GM23338 (cell line): ENCODE data around the gene RAB29. TPM values are rescaled to one million over a fixed set of nuclear protein-coding genes. Genes with fewer than 3 reads are reported as not detected.
A peak's percentile ranks its signal among the peaks of the same experiment; 100 is the strongest.

ENCODE experiments used
- ATAC-seq: fragments of 200-7000 bp; cut with Tn5 transposase; 3 replicates; pipeline ENCODE4 v1.9.1; 2020
- DNase-seq: peaks from one replicate; pipeline ENCODE4 v3.0.0-alpha.2; 2015; ENCODE audit warnings: low spot score
- H2AFZ ChIP-seq: fragments of 200-600 bp; sonication (generic); 2 replicates; pipeline ENCODE4 v1.8.0; 2016; ENCODE audit warnings: antibody characterized with exemption, mild to moderate bottlenecking, moderate library complexity
- H3F3A ChIP-seq: fragments of 200-600 bp; sonication (generic); replicated peaks from 2 replicates; pipeline ENCODE4 v1.8.0; 2017; ENCODE audit warnings: antibody characterized with exemption, mixed run types, low read depth
- H3K27ac ChIP-seq: fragments of 200-600 bp; sonication (generic); 2 replicates; pipeline ENCODE4 v1.6.1; 2016; ENCODE audit warnings: low read depth
- H3K27me3 ChIP-seq: fragments of 200-600 bp; sonication (generic); 2 replicates; pipeline ENCODE4 v1.8.0; 2016; ENCODE audit warnings: mild to moderate bottlenecking, mixed run types, moderate library complexity; ENCODE audit not compliant: insufficient read depth
- H3K36me3 ChIP-seq: fragments of 200-600 bp; sonication (generic); 2 replicates; pipeline ENCODE4 v1.8.0; 2016; ENCODE audit warnings: mild to moderate bottlenecking; ENCODE audit not compliant: insufficient read depth
- H3K4me1 ChIP-seq: fragments of 200-600 bp; sonication (generic); 2 replicates; pipeline ENCODE4 v1.8.0; 2016; ENCODE audit warnings: mild to moderate bottlenecking, moderate library complexity; ENCODE audit not compliant: insufficient read depth
- H3K4me2 ChIP-seq: fragments of 200-600 bp; sonication (generic); 2 replicates; pipeline ENCODE4 v1.7.1; 2017; ENCODE audit warnings: mixed run types
- H3K4me3 ChIP-seq: fragments of 200-600 bp; sonication (generic); 2 replicates; pipeline ENCODE4 v1.6.1; 2016; ENCODE audit warnings: mixed run types
- H3K79me2 ChIP-seq: fragments of 200-600 bp; sonication (generic); replicated peaks from 2 replicates; pipeline ENCODE4 v1.8.0; 2017; ENCODE audit warnings: mild to moderate bottlenecking; ENCODE audit not compliant: insufficient read depth
- H3K9me2 ChIP-seq: fragments of 200-600 bp; sonication (generic); 2 replicates; pipeline ENCODE4 v1.8.0; 2017; ENCODE audit not compliant: insufficient read depth
- H4K20me1 ChIP-seq: fragments of 200-600 bp; sonication (generic); replicated peaks from 2 replicates; pipeline ENCODE4 v1.8.0; 2017; ENCODE audit warnings: mild to moderate bottlenecking; ENCODE audit not compliant: insufficient read depth
- H3K27ac Mint-ChIP-seq: 2 replicates; pipeline ENCODE4 v1.8.0; 2020; ENCODE audit warnings: inconsistent platforms, mild to moderate bottlenecking, moderate library complexity, mixed read lengths
- H3K27me3 Mint-ChIP-seq: 3 replicates; pipeline ENCODE4 v1.8.0; 2022; ENCODE audit warnings: low read depth, mild to moderate bottlenecking, moderate library complexity, mixed read lengths, inconsistent platforms; ENCODE audit not compliant: insufficient read depth, poor library complexity
- H3K36me3 Mint-ChIP-seq: 3 replicates; pipeline ENCODE4 v1.8.0; 2021; ENCODE audit warnings: low read depth, mild to moderate bottlenecking, inconsistent platforms, moderate library complexity, mixed read lengths
- H3K4me1 Mint-ChIP-seq: 3 replicates; pipeline ENCODE4 v1.8.0; 2020; ENCODE audit warnings: mild to moderate bottlenecking, inconsistent platforms, mixed read lengths
- H3K4me3 Mint-ChIP-seq: 3 replicates; pipeline ENCODE4 v1.8.0; 2021; ENCODE audit warnings: moderate library complexity, mild to moderate bottlenecking, inconsistent platforms, mixed read lengths
- H3K9me3 Mint-ChIP-seq: 3 replicates; pipeline ENCODE4 v1.8.0; 2020; ENCODE audit warnings: moderate library complexity, mild to moderate bottlenecking, inconsistent platforms, mixed read lengths
- CREB1 ChIP-seq: fragments of 250-450 bp; sonication (Bioruptor Pico); IDR thresholded peaks from 2 replicates; pipeline ENCODE4 v1.5.0; 2020; ENCODE audit warnings: low read depth, mild to moderate bottlenecking, moderate library complexity
- EZH2 ChIP-seq: fragments of 200-600 bp; sonication (generic); IDR thresholded peaks from one replicate; pipeline ENCODE4 v1.8.0; 2017; ENCODE audit warnings: antibody characterized with exemption, mild to moderate bottlenecking, low read depth; ENCODE audit not compliant: unreplicated experiment
- EZH2phosphoT487 ChIP-seq: fragments of 200-600 bp; sonication (generic); IDR thresholded peaks from one replicate; pipeline ENCODE4 v1.8.1; 2018; ENCODE audit warnings: antibody characterized with exemption; ENCODE audit not compliant: unreplicated experiment
- JUNB ChIP-seq: IDR thresholded peaks from one replicate; pipeline ENCODE4 v1.6.1; 2016; ENCODE audit warnings: antibody characterized with exemption; ENCODE audit not compliant: unreplicated experiment
- NANOG ChIP-seq: IDR thresholded peaks from 2 replicates; pipeline ENCODE4 v1.6.1; 2016; ENCODE audit warnings: antibody characterized with exemption, borderline replicate concordance
- POLR2AphosphoS5 ChIP-seq: IDR thresholded peaks from 2 replicates; pipeline ENCODE4 v1.6.1; 2016; ENCODE audit warnings: antibody characterized with exemption, low read depth
- STAT1 ChIP-seq: IDR thresholded peaks from one replicate; pipeline ENCODE4 v1.6.1; 2016; ENCODE audit warnings: antibody characterized with exemption; ENCODE audit not compliant: unreplicated experiment
- ZNF114 ChIP-seq: fragments of 250-450 bp; sonication (Bioruptor Pico); IDR thresholded peaks from 2 replicates; pipeline ENCODE4 v1.5.0; 2020; ENCODE audit warnings: mild to moderate bottlenecking, moderate library complexity
- ZNF331 ChIP-seq: fragments of 250-450 bp; sonication (Bioruptor Pico); IDR thresholded peaks from 2 replicates; pipeline ENCODE4 v1.5.0; 2020; ENCODE audit warnings: low read depth, mild to moderate bottlenecking, moderate library complexity
- polyA plus RNA-seq: library from polyadenylated mRNA; unstranded; fragments of >200 nt; fragmentation: Nextera tagmentation; extraction: Ambion mirVana; gene quantifications from 2 replicates; pipeline ENCODE4 v1.2.1, GENCODE V29; 2016
- total RNA-seq: library from RNA; depleted of rRNA; stranded (reverse); fragments of >200 nt; shearing (Covaris generic); gene quantifications from 2 replicates; pipeline ENCODE4 v1.2.3, GENCODE V29; 2014
- TF ChIP-seq, protein P1 (sequence below): fragments of 250-450 bp; sonication (Bioruptor Pico); IDR thresholded peaks from 2 replicates; pipeline ENCODE4 v1.5.0; 2020; ENCODE audit warnings: mild to moderate bottlenecking, moderate library complexity
- TF ChIP-seq, protein P2 (sequence below): IDR thresholded peaks from 2 replicates; pipeline ENCODE4 v1.6.1; 2016; ENCODE audit warnings: antibody characterized with exemption
- TF ChIP-seq, protein P3 (sequence below): IDR thresholded peaks from one replicate; pipeline ENCODE4 v1.6.1; 2018; ENCODE audit warnings: antibody characterized with exemption; ENCODE audit not compliant: unreplicated experiment
- TF ChIP-seq, protein P4 (sequence below), 2 experiments: fragments of 200-600 bp in 1 of 2; sonication (generic) in 1 of 2; conservative IDR thresholded peaks; 2 replicates each; pipeline versions ENCODE4 v1.5.1 to v1.6.1; 2016 to 2017; ENCODE audit warnings: antibody characterized with exemption in 2 of 2, low read depth in 2 of 2, mild to moderate bottlenecking in 2 of 2, moderate library complexity in 1 of 2

Gene RAB29
- total and polyA plus RNA-seq, 2 experiments from 2014 or later = 7.1 to 9.1 TPM

DNA sequence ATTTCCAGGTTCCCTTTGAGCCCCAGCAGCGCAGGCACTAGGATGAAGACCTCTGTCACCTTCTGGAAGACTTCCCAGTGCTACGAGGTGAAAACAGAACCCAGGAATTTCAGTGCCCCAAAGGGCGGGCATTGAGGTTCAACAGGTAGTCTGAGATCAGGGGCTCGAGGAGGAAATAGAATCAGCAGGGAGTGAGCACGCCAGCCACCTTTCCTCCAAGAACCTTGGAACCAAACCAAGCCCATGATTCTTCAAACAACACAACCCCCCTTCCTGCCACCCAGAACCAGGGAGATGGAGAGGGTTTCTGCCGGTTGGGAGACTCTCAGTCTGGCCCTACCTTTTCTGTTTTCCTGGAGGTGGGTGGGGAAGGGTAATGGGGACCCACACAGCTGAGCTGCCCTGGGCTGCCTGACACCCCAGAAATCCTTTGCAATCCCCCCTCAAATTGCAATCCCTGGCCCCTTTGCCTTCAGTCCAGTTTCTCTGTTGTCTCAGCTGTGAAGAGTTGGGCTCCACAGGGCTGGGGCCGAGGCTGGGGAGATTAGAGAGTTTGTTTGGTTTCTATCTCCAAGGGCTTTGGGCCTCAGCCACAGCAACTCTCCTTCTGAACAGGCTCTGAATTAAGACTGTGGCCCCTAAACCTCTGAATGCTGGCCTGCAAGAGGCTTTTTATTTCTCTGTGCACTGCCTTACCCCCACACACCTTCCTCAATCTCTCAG lies 25.9 kb upstream of the RAB29 start:
- Mint-ChIP-seq H3K27ac (peak overlapping the region; percentile 55), H3K36me3 (peaks cover 23% of the 10 kb centered on the region; the same call in 2 of the 3 replicates), H3K27me3 (peaks cover 6% of the 10 kb centered on the region), H3K4me3 (no peak overlapping the region; the same call in 2 of the 3 replicates), H3K4me1 (peaks cover 10% of the 10 kb centered on the region; the same call in 2 of the 3 replicates), H3K9me3 (no peaks in the 10 kb centered on the region)
- ATAC-seq = no peak
- H3K79me2 ChIP-seq = peaks cover 22% of the 10 kb centered on the region
- no peaks in the 10 kb centered on the region; the same call in 1 of the 2 replicates for H4K20me1 ChIP-seq
- H3K4me2 ChIP-seq = no peak overlapping the region
- H3K4me3 ChIP-seq = no peak overlapping the region
- no peaks in the 10 kb centered on the region; the same call in 1 of the 2 replicates for H3K36me3 ChIP-seq
- H3K4me1 ChIP-seq = no peaks in the 10 kb centered on the region
- no peak for DNase-seq
- TF ChIP-seq ZNF331 = no peak
- TF ChIP-seq, protein P1, sequence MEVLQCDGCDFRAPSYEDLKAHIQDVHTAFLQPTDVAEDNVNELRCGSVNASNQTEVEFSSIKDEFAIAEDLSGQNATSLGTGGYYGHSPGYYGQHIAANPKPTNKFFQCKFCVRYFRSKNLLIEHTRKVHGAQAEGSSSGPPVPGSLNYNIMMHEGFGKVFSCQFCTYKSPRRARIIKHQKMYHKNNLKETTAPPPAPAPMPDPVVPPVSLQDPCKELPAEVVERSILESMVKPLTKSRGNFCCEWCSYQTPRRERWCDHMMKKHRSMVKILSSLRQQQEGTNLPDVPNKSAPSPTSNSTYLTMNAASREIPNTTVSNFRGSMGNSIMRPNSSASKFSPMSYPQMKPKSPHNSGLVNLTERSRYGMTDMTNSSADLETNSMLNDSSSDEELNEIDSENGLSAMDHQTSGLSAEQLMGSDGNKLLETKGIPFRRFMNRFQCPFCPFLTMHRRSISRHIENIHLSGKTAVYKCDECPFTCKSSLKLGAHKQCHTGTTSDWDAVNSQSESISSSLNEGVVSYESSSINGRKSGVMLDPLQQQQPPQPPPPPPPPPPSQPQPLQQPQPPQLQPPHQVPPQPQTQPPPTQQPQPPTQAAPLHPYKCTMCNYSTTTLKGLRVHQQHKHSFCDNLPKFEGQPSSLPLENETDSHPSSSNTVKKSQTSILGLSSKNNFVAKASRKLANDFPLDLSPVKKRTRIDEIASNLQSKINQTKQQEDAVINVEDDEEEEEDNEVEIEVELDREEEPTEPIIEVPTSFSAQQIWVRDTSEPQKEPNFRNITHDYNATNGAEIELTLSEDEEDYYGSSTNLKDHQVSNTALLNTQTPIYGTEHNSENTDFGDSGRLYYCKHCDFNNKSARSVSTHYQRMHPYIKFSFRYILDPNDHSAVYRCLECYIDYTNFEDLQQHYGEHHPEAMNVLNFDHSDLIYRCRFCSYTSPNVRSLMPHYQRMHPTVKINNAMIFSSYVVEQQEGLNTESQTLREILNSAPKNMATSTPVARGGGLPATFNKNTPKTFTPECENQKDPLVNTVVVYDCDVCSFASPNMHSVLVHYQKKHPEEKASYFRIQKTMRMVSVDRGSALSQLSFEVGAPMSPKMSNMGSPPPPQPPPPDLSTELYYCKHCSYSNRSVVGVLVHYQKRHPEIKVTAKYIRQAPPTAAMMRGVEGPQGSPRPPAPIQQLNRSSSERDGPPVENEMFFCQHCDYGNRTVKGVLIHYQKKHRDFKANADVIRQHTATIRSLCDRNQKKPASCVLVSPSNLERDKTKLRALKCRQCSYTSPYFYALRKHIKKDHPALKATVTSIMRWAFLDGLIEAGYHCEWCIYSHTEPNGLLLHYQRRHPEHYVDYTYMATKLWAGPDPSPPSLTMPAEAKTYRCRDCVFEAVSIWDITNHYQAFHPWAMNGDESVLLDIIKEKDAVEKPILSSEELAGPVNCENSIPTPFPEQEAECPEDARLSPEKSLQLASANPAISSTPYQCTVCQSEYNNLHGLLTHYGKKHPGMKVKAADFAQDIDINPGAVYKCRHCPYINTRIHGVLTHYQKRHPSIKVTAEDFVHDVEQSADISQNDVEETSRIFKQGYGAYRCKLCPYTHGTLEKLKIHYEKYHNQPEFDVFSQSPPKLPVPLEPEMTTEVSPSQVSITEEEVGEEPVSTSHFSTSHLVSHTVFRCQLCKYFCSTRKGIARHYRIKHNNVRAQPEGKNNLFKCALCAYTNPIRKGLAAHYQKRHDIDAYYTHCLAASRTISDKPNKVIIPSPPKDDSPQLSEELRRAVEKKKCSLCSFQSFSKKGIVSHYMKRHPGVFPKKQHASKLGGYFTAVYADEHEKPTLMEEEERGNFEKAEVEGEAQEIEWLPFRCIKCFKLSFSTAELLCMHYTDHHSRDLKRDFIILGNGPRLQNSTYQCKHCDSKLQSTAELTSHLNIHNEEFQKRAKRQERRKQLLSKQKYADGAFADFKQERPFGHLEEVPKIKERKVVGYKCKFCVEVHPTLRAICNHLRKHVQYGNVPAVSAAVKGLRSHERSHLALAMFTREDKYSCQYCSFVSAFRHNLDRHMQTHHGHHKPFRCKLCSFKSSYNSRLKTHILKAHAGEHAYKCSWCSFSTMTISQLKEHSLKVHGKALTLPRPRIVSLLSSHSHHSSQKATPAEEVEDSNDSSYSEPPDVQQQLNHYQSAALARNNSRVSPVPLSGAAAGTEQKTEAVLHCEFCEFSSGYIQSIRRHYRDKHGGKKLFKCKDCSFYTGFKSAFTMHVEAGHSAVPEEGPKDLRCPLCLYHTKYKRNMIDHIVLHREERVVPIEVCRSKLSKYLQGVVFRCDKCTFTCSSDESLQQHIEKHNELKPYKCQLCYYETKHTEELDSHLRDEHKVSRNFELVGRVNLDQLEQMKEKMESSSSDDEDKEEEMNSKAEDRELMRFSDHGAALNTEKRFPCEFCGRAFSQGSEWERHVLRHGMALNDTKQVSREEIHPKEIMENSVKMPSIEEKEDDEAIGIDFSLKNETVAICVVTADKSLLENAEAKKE (CRISPR knock-in tag) = no peak
- no peak for TF ChIP-seq POLR2AphosphoS5
- TF ChIP-seq NANOG = no peak
- TF ChIP-seq, protein P2, sequence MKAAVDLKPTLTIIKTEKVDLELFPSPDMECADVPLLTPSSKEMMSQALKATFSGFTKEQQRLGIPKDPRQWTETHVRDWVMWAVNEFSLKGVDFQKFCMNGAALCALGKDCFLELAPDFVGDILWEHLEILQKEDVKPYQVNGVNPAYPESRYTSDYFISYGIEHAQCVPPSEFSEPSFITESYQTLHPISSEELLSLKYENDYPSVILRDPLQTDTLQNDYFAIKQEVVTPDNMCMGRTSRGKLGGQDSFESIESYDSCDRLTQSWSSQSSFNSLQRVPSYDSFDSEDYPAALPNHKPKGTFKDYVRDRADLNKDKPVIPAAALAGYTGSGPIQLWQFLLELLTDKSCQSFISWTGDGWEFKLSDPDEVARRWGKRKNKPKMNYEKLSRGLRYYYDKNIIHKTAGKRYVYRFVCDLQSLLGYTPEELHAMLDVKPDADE = no peak
- no peak for TF ChIP-seq CREB1 (CRISPR knock-in tag)
- no peak for TF ChIP-seq ZNF114 (CRISPR knock-in tag)
- TF ChIP-seq JUNB = no peak
- TF ChIP-seq EZH2 = no peak
- TF ChIP-seq, protein P3, sequence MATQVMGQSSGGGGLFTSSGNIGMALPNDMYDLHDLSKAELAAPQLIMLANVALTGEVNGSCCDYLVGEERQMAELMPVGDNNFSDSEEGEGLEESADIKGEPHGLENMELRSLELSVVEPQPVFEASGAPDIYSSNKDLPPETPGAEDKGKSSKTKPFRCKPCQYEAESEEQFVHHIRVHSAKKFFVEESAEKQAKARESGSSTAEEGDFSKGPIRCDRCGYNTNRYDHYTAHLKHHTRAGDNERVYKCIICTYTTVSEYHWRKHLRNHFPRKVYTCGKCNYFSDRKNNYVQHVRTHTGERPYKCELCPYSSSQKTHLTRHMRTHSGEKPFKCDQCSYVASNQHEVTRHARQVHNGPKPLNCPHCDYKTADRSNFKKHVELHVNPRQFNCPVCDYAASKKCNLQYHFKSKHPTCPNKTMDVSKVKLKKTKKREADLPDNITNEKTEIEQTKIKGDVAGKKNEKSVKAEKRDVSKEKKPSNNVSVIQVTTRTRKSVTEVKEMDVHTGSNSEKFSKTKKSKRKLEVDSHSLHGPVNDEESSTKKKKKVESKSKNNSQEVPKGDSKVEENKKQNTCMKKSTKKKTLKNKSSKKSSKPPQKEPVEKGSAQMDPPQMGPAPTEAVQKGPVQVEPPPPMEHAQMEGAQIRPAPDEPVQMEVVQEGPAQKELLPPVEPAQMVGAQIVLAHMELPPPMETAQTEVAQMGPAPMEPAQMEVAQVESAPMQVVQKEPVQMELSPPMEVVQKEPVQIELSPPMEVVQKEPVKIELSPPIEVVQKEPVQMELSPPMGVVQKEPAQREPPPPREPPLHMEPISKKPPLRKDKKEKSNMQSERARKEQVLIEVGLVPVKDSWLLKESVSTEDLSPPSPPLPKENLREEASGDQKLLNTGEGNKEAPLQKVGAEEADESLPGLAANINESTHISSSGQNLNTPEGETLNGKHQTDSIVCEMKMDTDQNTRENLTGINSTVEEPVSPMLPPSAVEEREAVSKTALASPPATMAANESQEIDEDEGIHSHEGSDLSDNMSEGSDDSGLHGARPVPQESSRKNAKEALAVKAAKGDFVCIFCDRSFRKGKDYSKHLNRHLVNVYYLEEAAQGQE = no peak
- TF ChIP-seq STAT1 = no peak
- TF ChIP-seq, protein P4, sequence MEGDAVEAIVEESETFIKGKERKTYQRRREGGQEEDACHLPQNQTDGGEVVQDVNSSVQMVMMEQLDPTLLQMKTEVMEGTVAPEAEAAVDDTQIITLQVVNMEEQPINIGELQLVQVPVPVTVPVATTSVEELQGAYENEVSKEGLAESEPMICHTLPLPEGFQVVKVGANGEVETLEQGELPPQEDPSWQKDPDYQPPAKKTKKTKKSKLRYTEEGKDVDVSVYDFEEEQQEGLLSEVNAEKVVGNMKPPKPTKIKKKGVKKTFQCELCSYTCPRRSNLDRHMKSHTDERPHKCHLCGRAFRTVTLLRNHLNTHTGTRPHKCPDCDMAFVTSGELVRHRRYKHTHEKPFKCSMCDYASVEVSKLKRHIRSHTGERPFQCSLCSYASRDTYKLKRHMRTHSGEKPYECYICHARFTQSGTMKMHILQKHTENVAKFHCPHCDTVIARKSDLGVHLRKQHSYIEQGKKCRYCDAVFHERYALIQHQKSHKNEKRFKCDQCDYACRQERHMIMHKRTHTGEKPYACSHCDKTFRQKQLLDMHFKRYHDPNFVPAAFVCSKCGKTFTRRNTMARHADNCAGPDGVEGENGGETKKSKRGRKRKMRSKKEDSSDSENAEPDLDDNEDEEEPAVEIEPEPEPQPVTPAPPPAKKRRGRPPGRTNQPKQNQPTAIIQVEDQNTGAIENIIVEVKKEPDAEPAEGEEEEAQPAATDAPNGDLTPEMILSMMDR (conservative IDR thresholded peaks at IDR 0.05; ENCODE audit: low read depth in 2 of 2) = no peak
- no peak for TF ChIP-seq EZH2phosphoT487
- no peak overlapping the region for H2AFZ ChIP-seq
- H3K9me2 ChIP-seq = no peaks in the 10 kb centered on the region
- H3F3A ChIP-seq = no peaks in the 10 kb centered on the region
- H3K27ac ChIP-seq = no peak overlapping the region
- H3K27me3 ChIP-seq = no peaks in the 10 kb centered on the region
